ENCODE measurements around the gene PCDHGB2.
"Not testable (repeated sequence)": the region's sequence is repeated elsewhere in the genome, so short reads cannot be mapped to it uniquely, and the experiment has no call there.

PCDHGB2 gene

DNA sequence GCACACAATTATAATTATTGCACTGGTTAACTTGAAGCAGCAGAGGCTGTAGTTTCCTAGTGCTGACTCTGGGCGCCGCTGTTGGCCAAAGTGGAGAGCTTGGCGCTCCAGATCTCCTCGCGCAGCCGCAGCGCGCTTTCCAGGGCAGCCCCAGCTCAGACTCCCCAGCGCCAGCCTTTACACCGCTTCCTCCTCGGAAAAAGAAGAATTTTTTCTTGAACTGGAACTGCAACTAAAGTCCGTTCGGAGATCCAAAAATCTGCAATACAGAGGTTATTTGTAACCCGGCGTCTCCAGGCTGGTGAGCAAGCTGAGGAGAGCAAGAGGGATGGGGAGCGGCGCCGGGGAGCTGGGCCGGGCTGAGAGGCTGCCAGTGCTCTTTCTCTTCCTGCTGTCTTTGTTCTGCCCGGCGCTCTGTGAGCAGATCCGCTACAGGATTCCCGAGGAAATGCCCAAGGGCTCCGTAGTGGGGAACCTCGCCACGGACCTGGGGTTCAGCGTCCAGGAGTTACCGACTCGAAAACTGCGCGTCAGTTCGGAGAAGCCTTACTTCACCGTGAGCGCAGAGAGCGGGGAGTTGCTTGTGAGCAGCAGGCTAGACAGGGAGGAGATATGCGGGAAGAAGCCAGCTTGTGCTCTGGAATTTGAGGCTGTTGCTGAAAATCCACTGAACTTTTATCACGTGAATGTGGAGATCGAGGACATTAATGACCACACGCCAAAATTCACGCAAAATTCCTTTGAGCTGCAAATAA lies 27.9 kb downstream of the PCDHGB2 start, which contains the start of gene PCDHGB4:
Gene PCDHGB4, plus strand, starts transcription at position 142 of the 755 bp plus-strand sequence. Its CDS starts 187 bp downstream, at position 329.
- not testable (repeated sequence) for DNase-seq

DNA sequence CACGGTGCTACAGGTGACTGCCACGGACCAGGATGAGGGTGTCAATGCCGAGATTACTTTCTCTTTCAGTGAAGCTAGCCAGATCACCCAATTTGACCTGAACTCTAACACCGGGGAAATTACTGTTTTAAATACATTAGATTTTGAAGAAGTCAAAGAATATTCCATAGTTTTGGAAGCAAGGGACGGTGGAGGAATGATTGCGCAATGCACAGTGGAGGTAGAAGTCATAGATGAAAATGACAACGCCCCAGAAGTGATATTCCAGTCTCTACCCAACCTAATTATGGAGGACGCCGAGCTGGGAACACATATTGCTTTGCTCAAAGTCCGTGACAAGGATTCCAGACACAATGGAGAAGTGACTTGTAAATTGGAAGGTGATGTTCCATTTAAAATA lies 28.9 kb downstream of the PCDHGB2 start:
- DNase-seq, result no peak

DNA sequence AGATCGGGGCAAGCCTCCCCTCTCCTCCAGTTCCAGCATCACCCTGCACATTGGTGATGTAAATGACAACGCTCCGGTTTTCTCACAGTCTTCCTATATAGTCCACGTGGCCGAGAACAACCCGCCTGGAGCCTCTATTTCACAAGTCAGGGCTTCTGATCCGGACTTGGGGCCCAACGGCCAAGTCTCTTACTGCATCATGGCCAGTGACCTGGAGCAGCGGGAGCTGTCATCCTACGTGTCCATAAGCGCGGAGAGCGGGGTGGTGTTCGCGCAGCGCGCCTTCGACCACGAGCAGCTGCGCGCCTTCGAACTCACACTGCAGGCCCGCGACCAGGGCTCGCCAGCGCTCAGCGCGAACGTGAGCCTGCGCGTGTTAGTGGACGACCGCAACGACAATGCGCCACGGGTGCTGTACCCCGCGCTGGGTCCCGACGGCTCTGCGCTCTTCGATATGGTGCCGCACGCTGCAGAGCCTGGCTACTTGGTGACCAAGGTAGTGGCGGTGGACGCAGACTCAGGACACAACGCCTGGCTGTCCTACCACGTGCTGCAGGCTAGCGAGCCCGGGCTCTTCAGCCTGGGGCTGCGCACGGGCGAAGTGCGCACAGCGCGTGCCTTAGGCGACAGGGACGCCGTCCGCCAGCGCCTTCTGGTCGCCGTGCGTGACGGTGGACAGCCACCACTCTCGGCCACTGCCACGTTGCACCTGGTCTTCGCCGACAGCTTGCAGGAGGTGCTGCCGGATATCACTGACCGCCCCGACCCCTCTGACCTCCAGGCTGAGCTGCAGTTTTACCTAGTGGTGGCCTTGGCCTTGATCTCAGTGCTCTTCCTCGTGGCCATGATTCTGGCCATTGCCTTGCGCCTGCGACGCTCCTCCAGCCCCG lies 29.6 kb downstream of the PCDHGB2 start:
- no peak for DNase-seq

DNA sequence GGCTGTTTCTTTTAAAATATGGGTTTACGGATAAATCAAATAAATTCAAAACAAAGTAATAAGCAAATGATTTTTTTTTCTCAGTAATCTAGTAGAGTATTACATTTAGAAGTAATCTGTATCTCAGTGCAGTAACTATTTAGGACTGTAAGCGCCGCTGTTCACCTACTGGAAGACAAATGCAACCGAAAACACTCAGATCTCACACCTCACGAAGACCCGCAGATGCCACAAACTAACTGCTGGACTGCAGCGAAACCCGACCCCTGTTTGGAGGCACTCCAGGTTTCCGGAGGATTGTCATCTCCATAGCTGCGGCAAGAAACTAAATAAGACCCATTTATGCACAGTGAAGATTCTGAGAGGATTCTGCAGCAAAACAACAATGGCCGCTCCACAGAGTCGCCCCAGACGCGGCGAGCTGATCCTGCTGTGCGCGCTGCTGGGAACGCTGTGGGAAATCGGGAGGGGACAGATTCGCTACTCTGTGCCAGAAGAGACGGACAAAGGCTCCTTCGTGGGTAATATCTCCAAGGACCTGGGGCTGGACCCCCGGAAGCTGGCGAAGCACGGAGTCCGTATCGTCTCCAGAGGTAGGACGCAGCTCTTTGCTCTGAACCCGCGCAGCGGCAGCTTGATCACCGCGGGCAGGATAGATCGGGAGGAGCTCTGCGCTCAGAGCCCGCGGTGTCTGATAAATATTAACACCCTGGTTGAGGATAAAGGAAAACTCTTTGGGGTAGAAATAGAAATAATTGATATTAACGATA lies 32.8 kb downstream of the PCDHGB2 start, which contains the start of gene PCDHGA8:
Gene PCDHGA8, plus strand, starts transcription at position 205 of the 770 bp plus-strand sequence. Its CDS starts 181 bp downstream, at position 386.
- no peak for DNase-seq

DNA sequence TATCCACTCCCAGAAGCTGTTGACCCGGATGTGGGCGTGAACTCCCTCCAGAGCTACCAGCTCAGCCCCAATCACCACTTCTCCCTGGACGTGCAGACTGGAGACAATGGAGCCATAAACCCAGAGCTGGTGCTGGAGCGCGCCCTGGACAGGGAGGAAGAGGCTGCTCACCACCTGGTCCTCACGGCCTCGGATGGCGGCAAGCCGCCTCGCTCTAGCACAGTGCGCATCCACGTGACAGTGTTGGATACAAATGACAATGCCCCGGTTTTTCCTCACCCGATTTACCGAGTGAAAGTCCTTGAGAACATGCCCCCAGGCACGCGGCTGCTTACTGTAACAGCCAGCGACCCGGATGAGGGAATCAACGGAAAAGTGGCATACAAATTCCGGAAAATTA lies 33.5 kb downstream of the PCDHGB2 start:
- no peak for DNase-seq

DNA sequence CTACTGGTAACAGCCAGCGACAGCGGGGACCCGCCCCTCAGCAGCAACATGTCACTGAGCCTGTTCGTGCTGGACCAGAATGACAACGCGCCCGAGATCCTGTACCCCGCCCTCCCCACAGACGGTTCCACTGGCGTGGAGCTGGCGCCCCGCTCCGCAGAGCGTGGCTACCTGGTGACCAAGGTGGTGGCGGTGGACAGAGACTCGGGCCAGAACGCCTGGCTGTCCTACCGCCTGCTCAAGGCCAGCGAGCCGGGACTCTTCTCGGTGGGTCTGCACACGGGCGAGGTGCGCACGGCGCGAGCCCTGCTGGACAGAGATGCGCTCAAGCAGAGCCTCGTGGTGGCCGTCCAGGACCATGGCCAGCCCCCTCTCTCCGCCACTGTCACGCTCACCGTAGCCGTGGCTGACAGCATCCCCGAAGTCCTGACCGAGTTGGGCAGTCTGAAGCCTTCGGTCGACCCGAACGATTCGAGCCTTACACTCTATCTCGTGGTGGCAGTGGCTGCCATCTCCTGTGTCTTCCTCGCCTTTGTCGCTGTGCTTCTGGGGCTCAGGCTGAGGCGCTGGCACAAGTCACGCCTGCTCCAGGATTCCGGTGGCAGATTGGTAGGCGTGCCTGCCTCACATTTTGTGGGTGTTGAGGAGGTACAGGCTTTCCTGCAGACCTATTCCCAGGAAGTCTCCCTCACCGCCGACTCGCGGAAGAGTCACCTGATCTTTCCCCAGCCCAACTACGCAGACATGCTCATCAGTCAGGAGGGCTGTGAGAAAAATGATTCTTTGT lies 34.8 kb downstream of the PCDHGB2 start:
- DNase-seq, result not testable (repeated sequence)

DNA sequence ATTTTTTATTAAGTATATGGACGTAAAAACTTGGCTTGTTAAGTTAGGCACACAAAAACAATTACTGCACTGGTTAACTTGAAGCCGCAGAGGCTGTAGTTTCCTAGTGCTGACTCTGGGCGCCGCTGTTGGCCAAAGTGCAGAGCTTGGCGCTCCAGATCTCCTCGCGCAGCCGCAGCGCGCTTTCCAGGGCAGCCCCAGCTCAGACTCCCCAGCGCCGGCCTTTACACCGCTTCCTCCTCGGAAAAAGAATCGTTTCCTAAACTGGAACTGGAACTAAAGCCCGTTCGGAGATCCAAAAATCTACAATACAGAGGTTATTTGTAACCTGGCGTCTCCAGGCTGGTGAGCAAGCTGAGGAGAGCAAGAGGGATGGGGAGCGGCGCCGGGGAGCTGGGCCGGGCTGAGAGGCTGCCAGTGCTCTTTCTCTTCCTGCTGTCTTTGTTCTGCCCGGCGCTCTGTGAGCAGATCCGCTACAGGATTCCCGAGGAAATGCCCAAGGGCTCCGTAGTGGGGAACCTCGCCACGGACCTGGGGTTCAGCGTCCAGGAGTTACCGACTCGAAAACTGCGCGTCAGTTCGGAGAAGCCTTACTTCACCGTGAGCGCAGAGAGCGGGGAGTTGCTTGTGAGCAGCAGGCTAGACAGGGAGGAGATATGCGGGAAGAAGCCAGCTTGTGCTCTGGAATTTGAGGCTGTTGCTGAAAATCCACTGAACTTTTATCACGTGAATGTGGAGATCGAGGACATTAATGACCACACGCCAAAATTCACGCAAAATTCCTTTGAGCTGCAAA lies 38.2 kb downstream of the PCDHGB2 start, which contains the start of gene PCDHGB5:
Gene PCDHGB5, plus strand, starts transcription at position 192 of the 796 bp plus-strand sequence. Its CDS starts 181 bp downstream, at position 373.
- not testable (repeated sequence) for DNase-seq

DNA sequence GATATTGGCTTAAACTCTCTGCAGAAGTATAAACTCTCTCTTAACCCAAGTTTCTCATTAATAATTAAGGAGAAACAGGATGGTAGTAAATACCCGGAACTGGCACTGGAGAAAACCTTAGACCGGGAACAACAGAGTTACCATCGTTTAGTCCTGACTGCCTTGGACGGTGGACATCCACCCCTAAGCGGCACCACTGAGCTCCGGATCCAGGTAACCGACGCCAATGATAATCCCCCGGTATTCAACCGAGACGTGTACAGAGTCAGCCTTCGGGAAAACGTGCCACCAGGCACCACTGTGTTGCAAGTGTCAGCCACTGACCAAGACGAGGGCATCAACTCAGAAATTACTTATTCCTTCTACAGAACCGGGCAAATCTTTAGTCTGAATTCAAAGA lies 38.8 kb downstream of the PCDHGB2 start:
- DNase-seq, result no peak

DNA sequence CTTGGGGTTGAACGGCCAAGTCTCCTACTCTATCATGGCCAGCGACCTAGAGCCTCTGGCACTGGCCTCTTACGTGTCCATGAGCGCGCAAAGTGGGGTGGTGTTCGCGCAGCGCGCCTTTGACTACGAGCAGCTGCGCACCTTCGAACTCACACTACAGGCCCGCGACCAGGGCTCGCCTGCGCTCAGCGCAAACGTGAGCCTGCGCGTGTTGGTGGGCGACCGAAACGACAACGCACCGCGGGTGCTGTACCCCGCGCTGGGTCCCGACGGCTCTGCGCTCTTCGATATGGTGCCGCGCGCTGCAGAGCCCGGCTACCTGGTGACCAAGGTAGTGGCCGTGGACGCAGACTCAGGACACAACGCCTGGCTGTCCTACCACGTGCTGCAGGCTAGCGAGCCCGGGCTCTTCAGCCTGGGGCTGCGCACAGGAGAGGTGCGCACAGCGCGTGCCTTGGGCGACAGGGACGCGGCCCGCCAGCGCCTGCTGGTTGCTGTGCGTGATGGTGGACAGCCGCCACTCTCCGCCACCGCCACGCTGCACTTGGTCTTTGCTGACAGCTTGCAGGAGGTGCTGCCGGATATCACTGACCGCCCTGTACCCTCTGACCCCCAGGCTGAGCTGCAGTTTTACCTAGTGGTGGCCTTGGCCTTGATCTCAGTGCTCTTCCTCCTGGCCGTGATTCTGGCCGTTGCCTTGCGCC lies 39.9 kb downstream of the PCDHGB2 start:
- DNase-seq, result no peak

DNA sequence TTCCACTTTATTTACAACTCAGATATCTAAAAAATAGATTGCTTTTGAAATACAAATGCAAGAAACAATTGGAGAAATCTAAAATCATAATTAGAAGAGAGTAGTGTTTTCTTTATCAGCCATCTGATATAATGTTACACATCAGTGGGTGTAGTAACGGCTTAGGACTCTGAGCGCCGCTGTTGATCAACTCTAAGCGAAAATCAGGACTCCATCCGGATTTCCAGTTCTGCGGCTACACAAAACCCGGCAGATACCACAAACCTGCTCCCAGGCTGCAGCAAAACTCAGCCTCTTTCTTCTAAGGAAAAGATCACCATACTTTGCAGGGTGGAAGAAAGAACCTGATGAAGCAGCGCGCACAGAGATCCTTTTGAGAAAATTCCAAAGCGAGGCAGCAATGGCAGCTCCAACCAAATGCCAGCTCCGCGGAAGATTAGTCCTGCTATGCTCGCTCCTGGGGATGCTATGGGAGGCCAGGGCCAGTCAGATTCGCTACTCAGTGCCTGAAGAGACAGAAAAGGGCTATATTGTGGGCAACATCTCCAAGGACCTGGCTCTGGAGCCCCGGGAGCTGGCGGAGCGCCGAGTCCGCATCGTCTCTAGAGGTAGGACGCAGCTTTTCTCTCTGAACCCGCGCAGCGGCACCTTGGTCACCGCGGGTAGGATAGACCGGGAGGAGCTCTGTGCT lies 42.9 kb downstream of the PCDHGB2 start, which contains the start of gene PCDHGA9:
Gene PCDHGA9, plus strand, starts transcription at position 226 of the 691 bp plus-strand sequence. Its CDS starts 175 bp downstream, at position 401.
- DNase-seq, result no peak

DNA sequence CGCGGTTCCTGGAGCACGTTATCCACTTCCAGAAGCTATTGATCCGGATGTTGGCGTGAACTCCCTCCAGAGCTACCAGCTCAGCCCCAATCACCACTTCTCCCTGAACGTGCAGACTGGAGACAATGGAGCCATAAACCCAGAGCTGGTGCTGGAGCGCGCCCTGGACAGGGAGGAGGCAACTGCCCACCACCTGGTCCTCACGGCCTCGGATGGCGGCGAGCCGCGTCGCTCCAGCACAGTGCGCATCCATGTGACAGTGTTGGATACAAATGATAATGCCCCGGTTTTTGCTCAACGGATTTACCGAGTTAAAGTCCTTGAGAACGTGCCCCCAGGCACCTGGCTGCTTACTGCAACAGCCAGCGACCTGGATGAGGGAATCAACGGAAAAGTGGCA lies 43.6 kb downstream of the PCDHGB2 start:
- DNase-seq, result no peak

DNA sequence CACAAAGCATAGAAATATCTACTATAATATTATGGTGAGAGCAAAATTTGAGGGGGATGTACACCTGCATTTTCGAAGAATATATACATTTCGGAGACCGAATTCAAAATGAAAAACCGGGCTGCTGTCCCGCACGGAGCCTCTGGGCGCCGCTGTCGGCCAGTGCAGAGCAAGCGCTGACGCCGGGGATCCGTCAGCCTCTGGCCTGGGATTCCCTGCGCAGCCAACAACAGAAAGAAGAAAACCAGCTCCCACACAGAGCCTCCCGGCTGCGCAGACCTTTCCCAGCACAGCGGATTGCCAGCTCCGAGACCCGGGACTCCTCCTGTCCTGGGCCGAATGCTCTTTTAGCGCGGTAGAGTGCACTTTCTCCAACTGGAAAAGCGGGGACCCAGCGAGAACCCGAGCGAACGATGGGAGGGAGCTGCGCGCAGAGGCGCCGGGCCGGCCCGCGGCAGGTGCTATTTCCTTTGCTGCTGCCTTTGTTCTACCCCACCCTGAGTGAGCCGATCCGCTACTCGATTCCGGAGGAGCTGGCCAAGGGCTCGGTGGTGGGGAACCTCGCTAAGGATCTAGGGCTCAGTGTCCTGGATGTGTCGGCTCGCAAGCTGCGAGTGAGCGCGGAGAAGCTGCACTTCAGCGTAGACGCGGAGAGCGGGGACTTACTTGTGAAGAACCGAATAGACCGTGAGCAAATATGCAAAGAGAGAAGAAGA lies 48.2 kb downstream of the PCDHGB2 start, which contains the start of gene PCDHGB6:
Gene PCDHGB6, plus strand, starts transcription at position 232 of the 716 bp plus-strand sequence. Its CDS starts 182 bp downstream, at position 414.
- DNase-seq, result not testable (repeated sequence)

DNA sequence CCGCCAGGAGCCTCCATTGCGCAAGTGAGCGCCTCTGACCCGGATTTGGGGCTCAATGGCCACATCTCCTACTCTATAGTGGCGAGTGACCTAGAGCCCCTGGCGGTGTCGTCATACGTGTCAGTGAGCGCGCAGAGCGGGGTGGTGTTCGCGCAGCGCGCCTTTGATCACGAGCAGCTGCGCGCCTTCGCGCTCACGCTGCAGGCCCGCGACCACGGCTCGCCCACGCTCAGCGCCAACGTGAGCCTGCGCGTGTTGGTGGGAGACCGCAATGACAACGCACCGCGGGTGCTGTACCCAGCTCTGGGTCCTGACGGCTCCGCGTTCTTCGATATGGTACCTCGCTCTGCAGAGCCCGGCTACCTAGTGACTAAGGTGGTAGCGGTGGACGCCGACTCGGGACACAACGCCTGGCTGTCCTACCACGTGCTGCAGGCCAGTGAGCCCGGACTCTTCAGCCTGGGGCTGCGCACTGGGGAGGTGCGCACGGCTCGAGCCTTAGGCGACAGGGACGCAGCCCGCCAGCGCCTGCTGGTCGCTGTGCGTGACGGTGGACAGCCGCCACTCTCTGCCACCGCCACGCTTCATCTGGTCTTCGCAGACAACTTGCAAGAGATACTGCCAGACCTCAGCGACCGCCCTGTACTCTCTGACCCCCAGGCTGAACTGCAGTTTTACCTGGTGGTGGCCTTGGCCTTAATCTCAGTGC lies 50.0 kb downstream of the PCDHGB2 start:
- no peak for DNase-seq

DNA sequence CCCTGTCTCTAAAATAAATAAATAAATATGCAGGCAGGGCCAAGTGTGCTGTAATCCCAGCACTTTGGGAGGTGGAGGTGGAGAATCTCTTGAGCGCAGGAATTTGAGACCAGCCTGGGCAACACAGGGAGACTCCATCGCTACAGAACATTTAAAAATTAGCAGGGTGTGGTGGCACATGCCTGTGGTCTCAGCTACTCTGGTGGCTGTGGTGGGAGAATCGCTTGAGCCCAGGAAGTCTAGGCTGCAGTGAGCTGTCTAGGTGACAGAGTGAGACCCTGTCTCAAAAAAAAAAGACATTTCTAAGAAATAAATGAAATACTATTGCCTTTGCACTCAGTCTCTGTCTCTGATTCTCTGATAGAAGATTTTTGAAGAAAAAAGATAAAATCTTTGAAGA lies 51.8 kb downstream of the PCDHGB2 start:
- DNase-seq, result no peak

All from GOT3 (cell line).